Umbilical cord (tissue), 1 donor: Measurements from ENCODE around the gene TRAPPC14. TPM values are rescaled to one million over a fixed set of nuclear protein-coding genes. Genes with fewer than 3 reads are reported as not detected.

Experiments used
- total RNA-seq: library from RNA; depleted of rRNA; stranded (reverse); fragments of >200 nt; gene quantifications from one replicate; pipeline ENCODE4 v1.2.3, GENCODE V29; 2014; ENCODE audit warnings: low replicate concordance; ENCODE audit not compliant: insufficient read depth

TRAPPC14 gene
- total RNA-seq, 1 donor from 2014 or later: 2.6 TPM

Other genes with a start within 250 kb of the TRAPPC14 start
- gene TRIM4, start 239.2 kb downstream of the TRAPPC14 start, total RNA-seq: 24.6 TPM
- gene GJC3, start 229.1 kb downstream of the TRAPPC14 start, total RNA-seq: not detected
- gene AZGP1, start 182.7 kb downstream of the TRAPPC14 start, total RNA-seq: 9.9 TPM
- 27.7 TPM for gene ZKSCAN1, start 143.1 kb downstream of the TRAPPC14 start, total RNA-seq
- 7.0 TPM for gene ZSCAN21, start 108.9 kb downstream of the TRAPPC14 start, total RNA-seq
- gene ZNF3, start 77.0 kb downstream of the TRAPPC14 start, total RNA-seq: 37.1 TPM
- gene COPS6, start 69.8 kb downstream of the TRAPPC14 start, total RNA-seq: 19.5 TPM
- 21.7 TPM for gene MCM7, start 57.3 kb downstream of the TRAPPC14 start, total RNA-seq
- gene AP4M1, start 57.1 kb downstream of the TRAPPC14 start, total RNA-seq: 6.0 TPM
- 22.1 TPM for gene TAF6, start 39.4 kb downstream of the TRAPPC14 start, total RNA-seq
- gene CNPY4, start 39.1 kb downstream of the TRAPPC14 start, total RNA-seq: 33.0 TPM
- 1.9 TPM for gene MBLAC1, start 31.8 kb downstream of the TRAPPC14 start, total RNA-seq
- 14.4 TPM for gene LAMTOR4, start 9.8 kb downstream of the TRAPPC14 start, total RNA-seq
- gene GAL3ST4, start 9.9 kb upstream of the TRAPPC14 start, total RNA-seq: 1.2 TPM
- gene GPC2, start 18.7 kb upstream of the TRAPPC14 start, total RNA-seq: 0.72 TPM
- gene STAG3, start 19.2 kb upstream of the TRAPPC14 start, total RNA-seq: 1.9 TPM
- gene PVRIG, start 61.2 kb upstream of the TRAPPC14 start, total RNA-seq: 0.48 TPM
- 1.2 TPM for gene SPDYE3, start 149.0 kb upstream of the TRAPPC14 start, total RNA-seq
- gene PILRB, start 199.4 kb upstream of the TRAPPC14 start, total RNA-seq: 21.9 TPM
- not detected for gene PILRA, start 214.8 kb upstream of the TRAPPC14 start, total RNA-seq